Neural progenitor cell (in vitro differentiated cells): ENCODE results near the gene PLPP3.

Experiments used
- EZH2 ChIP-seq: fragments of 200-600 bp; sonication (generic); IDR thresholded peaks from 2 replicates; pipeline ENCODE4 v1.6.1; 2017; ENCODE audit warnings: antibody characterized with exemption, mild to moderate bottlenecking, moderate library complexity
- TF ChIP-seq, protein P1 (sequence below): fragments of 200-600 bp; sonication (generic); IDR thresholded peaks from 2 replicates; pipeline ENCODE4 v1.5.1; 2017; ENCODE audit warnings: antibody characterized with exemption, mild to moderate bottlenecking

- TF ChIP-seq, protein P1, sequence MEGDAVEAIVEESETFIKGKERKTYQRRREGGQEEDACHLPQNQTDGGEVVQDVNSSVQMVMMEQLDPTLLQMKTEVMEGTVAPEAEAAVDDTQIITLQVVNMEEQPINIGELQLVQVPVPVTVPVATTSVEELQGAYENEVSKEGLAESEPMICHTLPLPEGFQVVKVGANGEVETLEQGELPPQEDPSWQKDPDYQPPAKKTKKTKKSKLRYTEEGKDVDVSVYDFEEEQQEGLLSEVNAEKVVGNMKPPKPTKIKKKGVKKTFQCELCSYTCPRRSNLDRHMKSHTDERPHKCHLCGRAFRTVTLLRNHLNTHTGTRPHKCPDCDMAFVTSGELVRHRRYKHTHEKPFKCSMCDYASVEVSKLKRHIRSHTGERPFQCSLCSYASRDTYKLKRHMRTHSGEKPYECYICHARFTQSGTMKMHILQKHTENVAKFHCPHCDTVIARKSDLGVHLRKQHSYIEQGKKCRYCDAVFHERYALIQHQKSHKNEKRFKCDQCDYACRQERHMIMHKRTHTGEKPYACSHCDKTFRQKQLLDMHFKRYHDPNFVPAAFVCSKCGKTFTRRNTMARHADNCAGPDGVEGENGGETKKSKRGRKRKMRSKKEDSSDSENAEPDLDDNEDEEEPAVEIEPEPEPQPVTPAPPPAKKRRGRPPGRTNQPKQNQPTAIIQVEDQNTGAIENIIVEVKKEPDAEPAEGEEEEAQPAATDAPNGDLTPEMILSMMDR = no peak
- no peak for TF ChIP-seq EZH2
Measured at GRCh38 chr1:56562891-56563452, 16.4 kb downstream of the PLPP3 start.
